RKO (cell line): ENCODE results near the gene GAMT.

ENCODE experiments used
- DNase-seq: peaks from one replicate; pipeline ENCODE4 v3.0.0-alpha.2; 2016; ENCODE audit warnings: low spot score

Gene GAMT

DNA sequence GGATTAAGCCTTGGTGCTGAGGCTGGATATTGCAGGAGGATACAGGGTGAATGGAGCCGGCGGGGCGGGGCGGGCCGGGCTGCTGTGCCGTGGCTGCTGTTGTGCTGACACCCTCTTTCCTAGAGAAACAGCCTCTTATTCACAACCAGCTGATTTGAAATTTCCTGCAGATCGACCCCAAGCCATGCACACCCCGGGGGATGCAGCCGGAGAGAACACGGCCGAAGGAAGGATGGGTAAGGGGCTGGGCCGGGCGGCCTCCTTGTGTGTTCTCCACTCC is 17.1 kb upstream of the GAMT start:
- no peak for DNase-seq

DNA sequence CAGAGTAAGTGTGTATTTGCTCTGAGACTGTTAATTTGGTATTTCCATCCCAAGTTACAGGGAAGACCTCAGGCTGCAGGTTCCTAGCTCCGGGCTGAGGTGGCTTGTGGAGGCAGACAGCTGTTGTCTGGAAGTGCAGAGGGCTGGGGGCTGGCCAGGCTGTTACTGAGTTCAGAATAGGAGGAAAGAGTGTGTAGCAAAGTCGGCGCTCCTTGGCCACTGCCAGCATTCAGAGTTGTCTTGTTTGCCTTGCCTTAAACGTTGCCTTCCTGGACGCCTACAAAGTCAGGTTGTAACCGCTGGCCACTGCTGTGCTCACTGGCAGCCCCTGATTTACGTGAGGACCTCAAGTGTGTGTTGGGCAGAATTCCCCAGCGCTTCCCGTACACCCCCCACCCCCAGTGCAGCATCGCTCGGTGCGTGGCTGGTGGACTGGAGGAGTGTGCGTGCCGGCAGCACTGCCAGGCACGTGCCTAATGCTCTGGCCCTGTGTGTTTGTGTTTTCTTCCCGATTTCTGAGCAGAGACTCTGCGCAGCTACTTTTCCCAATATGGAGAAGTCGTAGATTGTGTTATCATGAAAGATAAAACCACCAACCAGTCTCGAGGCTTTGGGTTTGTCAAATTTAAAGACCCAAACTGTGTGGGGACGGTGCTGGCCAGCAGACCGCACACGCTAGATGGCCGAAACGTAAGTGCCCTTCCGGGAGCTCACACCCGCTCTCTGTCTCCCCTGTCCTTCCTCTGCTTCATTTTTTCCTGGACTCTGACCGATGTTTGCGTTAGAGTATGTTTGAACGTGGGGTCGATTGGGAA is 16.5 kb upstream of the GAMT start:
- DNase-seq: no peak

DNA sequence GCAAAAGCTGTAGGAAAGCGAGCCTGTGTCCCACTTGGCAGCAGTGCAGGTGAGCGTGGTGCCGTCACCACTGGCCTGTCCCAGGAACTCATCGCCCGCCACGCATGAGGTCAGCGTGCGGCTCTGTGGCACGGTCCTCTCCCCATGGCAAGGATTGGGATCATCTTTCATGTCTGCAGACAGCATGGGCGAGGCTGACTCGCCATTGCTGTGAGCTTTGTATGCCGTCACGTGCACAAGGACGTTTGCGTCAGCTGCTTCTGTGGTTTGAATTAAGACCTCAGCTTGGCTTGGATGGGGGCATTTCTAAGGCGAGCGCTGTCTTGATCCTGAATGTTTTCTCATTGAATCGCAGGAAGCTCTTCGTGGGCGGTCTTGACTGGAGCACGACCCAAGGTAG is 15.8 kb upstream of the GAMT start:
- DNase-seq: no peak

DNA sequence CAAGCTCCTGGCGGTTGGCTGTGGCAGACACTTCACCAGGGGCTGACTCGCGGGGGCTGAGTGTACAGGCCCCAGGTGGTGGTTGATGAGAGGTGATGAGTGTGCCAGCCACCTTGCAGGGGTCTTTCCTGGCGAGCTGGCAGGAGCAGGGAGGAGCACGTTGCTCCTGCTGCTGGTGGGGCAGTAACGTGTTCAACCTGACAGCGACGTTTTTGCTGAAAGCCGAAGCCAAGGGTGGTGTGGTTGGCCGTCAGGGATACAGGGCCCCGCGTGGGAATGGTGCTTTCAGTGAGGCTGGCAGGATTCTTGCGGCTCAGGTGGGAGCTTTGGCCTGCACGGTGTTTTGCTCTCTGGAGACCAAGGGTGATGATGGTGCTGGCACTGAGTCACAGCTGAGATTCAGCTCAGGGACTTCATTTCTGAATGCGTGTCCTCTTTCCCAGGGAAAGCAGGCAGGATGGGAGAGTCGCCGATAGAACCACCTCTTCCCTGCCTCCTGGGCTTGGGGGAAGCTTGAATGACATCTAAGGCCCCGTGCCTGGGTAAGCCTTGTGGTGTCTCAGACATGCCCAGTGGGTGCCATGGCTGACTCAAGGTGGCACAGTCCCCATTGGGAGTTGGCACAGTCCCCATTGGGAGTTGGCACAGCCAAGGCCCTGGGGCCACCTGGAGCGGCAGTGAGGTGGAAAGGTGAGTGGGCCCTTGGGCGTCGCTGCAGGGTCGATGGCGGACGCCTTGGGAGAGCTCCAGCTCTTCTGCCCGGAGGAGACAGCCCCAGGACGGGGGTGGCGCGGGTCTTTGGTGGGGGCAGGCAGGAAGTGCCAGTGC is 14.9 kb upstream of the GAMT start:
- no peak for DNase-seq

DNA sequence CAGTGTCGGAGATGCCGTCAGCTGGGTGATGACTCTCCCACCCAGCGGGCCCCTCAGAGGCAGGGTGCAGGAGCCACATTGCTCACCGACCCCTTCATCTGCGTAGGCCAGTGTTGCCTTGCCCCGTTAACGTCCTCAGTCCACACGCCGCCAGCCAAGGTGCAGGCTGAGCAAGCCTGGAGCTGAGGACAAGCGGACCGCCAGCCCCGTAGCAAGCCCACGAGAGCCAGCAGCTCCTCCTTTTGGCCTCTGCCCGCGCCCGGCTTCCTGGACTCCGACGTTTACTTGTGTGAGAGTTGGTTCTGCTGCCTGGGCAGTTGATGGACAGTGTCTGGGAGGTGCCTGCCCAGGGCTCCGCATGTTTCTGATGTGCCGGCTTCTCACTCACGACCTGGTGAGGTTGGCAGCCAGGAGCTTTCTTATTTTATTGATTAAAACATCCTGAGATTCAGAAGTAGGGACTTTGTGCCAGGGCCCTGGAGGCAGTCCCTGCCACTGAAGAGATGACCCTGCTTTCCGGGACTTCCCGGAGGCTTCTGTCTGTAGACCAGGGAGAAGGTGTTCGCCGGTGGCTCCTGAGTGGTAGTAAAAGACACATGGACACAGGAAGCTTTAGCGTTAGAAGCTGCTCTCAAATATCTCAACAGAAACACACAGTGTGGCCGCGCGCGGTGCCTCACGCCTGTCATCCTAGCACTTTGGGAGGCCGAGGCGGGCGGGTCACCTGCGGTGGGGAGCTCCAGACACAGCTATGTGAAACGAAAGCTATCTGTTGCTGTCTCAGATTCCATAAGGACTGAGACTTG is 11.9 kb upstream of the GAMT start:
- no peak for DNase-seq

DNA sequence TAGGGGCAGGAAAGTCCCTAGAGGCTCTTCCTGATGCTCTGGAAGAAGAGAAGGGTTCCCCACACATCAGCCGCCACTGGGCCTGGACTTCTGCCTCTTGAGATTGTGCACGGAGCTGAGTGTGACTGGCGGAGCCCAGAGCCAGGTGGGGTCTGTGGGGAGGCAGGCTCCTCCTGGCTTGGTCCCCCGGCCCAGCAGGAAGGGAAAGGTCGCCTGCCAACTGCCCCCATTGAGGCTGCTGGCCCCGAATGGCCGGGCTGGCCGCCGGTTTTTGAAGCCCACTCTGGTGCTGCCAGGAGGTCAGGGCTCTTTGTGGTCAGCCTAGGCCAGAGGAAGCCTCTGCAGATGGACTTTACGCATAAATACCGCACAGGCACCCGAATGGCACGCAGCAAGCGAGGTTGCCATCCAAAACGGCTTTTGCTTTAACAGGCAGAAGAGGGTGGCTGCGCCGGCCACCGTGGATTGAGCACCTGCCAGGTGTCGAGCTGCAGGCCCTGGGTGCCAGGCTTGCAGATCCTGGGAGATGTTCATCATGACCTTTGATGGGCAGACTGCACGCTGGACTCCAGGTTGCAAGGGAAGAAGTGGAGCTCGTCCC is 11.1 kb upstream of the GAMT start:
- no peak for DNase-seq

DNA sequence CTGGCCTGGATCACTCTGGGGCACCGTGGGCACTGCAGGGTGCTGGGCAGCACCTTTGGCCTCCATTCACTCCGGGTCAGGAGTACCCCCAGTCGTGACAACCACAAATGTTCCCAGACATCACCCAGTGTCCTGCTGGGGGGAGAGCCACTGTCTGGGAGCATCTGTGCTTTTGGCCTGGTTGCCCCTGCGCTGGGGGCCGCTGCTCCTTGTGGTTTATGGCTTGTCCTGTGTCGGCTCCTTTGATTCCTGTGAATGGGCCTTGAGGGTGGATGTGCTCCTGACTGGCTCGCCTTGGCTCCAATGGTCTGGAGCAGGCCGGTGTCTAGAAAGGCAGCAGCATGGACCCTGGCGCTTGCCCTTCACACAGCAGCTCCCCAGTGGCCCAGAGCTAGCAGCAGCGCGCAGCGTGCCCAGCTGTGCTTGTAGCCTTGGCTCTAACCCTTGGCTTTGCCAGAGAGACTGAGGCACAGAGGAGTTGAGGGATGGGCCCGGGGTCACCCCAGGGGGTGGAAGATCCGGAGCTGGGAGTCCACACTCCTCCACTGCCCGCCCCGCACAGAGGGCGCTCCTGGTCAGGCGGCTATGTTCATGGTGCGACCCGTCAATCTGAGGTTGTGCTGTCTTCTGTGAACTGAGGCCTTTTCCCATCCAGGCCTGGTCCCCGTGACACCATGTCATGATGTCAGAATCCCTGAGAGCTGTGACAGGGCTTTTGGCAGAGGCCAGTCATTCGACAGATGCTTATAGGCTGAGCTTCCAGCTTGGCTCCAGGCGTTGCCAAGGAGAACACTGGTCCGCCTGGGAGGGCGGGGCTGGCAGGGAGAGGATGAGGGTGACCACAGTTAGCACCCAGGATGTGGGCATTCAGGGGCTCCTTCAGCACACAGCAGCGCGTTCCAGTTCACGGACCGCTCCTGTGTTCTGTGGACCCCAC is 10.2 kb upstream of the GAMT start:
- DNase-seq: peak; percentile 66

DNA sequence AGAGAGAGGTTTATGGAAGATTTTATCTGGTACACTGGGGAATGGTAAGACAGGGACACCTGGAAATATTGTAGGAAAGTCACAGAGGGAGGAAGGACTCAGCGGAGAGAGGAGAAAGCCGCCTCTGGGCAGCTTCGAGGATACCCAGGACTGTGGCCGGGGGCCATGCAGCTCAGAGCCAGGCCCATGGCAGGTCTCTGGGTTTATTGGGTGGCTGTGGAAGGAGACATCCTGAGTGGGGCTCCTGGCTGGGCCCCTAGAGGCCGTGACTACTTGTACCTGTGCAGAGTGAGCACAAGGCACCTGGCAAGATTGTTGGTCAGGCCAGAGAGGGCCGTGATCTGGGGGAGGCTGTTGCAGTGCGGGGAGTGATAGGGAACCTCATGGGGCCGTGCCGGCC is 9.4 kb upstream of the GAMT start:
- no peak for DNase-seq

DNA sequence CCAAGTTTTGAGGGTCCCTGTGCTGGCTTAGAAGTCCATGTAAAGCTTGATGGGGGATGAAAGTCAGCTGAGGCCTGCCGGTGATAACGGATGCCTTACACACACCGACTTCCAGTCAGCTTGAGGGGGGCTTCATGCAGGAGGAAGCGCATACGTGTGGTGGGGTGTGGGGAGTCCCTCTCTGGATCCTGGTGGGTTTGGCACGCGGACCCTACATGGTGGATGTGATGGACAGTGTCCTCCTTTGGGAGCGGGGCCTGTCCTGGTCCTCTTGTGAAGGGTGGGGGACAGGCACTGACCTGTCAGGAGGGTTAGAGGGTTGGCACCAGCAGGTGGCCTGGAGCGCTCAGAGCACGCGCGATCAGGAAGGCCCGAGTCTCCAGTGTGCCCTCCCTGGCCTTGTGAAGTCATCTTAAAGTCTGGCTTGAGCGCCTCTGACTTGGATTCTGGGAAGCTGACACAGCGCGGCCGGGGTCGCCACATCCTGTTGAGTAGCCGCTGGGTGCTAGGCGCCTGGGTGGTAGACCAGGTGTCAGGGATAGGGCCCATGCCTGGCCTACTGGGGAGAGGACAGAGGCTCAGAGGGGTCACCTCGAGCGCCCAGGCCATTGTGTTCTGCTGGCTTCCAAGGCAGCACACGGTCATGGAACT is 8.9 kb upstream of the GAMT start:
- DNase-seq: peak; percentile 73

DNA sequence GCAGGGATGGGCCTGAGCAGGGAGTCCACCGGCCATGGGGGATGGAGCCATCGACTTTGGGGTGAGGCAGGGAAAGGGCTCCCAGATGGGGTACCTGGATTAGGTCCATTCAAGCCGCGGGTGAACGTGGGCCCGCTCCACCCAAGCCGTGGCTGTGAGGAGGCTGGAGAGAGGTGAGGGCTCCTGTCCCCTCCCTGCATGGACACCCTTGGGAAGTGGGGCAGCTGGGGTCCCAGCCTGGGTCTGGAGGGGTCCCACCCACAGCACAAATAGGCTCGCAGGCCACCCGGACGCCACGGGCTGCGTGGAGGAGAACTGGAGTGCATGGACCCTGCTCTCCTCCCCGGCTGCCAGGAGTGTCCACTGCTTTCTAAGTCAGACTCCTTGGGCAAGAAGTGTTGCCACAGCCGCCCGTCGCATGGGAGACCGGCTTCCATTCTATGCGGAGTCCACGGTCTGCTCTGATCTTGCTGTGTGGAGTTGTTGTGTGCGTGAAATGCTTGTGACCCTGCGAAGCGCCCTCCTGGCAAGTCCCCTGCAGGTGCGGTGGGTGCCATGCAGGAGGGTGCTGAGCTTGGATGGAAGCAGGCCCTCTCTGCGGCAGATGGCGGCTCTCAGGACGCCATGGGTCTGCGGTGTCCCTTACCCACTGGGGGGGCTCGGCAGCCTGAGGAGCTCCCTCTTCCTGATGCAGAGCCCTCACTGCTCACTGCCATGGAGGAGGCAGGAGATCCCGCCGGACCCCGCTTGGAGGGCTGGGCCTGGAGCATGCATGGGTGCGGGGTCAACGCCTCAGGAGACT is 8.1 kb upstream of the GAMT start:
- no peak for DNase-seq

DNA sequence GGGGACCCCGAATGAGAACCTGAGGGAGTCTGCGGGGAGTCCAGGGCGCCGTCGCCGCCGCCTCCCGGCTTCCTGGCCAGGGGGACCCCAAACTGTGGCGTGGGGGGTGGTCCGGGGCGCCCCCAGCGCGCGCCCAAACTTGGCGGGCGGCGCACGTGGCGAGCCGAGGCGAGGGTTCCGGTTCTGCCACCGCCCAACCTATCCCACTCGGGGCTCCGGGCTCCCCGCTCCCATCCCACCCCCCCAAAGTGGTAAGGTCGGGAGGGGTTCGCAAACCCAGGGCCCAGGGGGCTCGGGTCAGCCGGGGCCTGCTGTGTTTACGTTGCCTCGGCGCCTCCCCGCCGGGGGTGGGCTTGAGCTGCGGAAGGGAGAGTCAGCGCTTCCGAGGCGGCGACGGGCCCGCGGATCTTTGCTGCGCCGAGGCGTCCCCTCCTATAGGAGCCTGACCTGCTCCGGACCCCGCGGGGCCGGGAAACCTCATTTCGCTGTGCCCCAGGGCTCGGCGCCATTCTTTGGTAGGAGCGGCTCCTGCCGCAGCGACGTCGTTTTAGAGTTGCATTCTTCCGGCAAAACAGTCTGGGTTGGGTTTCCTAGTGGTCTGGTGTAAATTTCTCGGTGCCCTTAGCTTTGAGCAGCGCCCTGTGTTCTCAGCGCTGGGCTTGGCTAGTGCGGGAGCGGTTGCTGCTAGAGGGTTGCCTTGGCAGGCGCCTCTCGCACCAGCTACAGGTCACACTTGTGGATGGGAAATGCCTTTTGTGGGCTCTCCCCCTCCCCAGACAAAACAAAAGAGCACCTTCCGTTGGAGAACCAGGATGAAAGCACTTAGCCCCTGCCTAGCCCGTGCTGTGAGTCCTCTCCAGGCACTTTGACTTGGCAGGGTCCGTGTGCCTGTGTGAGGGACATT is 7.2 kb upstream of the GAMT start:
- DNase-seq: peak; percentile 38

DNA sequence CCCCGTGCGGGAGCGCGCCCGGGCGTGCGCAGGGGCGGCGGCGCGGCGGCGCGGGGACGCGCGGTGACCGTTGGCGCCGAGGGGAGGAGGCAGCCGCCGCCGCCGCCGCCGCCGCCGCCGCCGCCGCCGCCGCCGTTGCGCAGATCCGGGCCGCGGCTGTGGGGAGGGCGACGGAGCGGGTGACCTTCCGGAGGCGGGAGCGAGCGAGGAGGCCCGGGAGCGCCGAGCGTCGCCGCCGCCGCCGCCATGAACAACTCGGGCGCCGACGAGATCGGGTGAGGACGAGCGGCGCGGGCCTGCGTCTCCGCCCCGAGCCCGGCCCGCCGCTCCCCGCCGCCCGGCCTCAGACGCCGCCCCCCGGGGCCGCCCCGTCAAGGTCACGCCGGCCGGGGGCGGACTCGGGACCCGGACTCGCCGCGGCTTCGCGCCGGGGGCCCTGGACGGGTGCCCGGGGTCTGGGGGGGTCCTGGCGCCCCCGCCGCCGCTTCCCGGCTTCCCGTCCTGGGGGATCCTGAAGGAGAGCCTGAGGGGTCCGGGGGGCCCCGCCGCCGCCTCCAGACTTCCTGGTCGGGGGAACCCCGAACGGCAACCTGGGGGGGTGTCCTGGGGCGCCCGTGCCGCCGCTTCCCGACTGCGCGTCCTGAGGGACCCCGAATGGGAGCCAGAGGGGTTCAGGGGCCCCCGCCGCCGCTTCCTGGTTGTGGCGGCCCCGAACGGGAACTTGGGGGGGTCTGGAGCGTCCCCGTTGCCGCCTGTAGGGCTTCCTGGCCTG is 6.4 kb upstream of the GAMT start, which contains the start of gene DAZAP1:
DAZAP1 (plus strand) TSS at position 59 of the 772 bp plus-strand sequence; CDS start at position 247, 188 bp downstream.
- no peak for DNase-seq

DNA sequence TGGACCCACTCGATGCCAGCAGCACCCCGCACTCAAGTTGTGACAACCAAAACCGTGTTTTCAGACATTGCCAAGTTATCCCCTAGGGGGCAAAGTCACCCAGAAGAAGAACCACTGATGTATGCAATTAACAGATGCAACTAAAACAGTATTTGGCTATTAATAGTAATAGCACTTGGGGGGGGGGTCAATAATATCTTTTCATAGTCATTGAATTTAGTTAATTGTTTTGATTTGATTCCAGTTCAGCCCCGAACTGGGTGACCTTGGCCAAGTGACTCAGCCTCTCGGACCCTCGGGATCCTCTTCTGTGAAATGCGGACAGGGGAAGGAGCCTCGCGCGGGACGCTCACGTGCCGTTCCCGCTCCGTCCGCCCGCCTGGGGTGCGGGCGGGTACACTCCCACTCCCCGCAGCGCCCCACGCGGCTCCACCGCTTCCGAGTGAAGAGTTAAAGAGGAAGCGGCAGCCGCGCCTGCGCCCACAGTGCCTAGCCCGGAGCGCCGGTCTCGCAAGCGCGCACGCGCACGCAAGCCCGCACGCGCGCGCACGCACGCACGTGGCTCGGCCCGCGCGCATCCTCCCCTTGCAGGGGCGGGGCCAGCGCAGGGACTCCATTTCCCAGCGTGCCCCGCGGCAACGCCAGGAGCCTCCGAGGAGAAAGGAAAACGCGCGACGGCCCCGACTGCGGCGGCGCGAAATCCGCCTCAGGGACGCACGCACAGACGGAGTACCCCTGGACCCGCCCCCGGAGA is 5.6 kb upstream of the GAMT start:
- DNase-seq: peak; percentile 97

DNA sequence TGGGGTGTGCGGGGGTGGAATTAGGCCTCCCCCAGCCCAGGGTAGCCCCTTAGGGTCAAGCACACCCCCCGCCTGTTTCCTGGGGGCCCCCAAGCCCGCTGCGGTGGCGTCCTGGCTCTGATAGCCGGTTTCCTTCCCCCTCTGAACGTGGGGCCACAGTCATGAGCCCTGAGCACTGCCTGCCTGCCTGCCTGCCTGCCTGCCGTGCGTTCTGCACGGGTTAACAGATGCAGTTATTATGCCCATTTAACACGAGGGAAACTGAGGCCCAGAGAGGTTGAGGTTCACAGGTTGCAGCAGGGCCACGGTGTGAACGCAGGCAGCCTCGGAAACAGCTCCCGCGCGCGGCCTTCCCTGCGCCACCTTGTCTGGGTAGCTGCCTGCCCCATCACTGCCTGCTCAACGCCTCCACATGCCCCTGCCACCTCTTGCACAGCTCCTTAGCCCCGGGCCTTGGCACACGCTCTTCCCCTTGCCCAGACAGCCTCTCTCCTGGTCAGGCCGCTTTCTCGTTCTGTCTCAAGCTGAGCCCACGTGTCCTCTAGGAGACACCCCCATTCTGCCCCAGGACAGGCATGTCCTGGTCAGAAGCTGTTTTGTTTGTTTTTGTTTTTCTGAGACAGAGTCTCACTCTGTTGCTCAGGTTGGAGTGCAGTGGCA is 1.2 kb upstream of the GAMT start:
- no peak for DNase-seq

DNA sequence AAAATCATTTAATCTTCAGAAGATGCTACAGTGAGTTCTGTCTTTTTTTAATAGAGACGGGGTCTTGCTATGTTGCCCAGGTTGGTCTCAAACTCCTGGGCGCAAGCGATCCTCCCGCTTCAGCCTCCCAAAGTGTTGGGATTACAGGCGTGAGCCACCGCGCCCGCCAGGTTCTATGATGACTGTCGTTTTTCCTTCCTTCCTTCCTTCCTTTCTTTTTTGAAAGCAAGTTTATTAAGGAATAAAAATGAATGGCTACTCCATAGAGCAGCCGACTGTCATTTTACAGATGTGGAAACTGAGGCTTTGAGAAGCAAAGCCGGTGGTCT is 511 bp upstream of the GAMT start:
- DNase-seq: no peak

DNA sequence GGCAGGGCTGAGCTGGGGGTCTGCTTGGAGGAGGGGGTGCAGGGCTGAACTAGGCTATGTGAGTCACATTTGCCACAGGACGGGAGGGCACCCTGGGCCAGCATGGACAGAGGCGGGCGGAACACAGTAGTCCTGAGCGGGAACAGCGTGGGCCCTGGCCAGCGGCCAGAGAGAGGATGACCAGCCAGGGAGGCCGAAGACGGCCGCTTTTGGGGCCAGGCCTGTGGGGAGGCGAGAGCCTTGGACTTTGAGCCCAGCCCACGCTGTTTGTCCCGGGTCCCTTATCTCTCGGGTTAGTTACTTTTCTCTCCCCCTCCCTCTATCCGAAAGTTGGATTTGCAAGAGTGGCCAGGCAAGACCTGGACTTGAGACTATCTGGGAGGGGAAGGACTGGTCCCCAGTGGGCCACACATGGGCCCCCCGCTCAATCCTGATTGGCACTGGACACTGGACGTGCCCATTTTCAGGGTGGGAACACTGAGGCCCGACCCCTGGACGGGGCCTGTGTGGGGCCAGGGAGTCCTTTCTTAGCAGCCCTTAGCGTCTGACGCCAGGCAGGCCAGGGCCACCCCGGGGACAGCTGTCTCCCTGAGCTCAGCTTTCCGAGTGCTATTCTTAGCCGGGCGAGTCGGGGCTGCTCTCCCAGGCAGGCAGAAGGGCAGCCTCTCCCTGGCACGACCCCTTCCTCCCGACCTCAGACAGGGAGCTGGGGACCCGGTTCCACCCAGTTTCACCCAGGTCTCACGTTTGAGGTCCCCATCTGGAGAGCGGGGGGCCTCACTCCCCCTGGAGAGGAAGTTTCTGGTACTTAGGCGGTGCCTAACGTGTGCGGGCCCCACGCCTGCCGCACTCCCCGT is 833 bp downstream of the GAMT start:
- DNase-seq: peak; percentile 56
